EL (cell line): ENCODE results near the gene CBFA2T2.
"Not testable (repeated sequence)": the region's sequence is repeated elsewhere in the genome, so short reads cannot be mapped to it uniquely, and the experiment has no call there.

Experiments
- DNase-seq: peaks from one replicate; pipeline ENCODE4 v3.0.0-alpha.2; 2016

CBFA2T2 gene

DNA sequence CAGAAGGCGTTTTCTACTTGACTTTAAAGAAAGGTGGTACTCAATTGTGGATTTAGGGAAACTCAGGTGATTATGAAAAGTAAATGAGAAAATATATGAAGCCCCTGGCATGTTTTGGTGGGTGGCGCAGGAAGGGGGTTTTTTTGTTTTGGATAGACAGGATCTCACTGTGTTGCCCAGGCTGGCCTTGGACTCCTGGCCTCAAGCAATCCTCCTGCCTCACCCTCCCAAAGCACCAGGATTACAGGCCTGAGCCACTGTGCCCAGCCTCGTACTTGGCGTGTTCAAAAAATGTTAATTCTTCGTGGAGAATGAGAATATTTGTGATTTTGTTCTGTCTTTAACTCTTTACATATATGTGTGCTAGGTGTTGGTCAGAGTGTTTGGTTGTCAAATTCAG lies 140.1 kb downstream of the CBFA2T2 start:
- no peak for DNase-seq

DNA sequence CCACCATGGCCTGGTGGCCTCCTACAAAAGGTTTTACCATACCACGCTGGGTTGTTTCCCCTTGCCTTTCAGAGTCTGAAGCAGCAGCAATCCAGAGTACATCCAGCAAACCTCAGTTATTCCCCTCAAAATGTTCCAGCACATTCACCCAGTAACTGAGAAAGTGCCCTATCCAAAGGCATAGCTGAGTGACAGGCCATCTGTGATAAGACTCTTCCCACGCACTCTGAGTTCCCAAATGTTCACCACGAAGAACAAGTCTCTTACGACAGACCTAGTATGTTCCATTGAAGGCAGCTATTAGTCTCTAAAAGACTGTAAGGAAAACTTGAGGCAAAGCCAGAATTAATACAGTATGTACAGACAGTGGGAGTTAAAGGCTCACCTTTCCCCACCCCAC lies 140.6 kb downstream of the CBFA2T2 start:
- DNase-seq: no peak

DNA sequence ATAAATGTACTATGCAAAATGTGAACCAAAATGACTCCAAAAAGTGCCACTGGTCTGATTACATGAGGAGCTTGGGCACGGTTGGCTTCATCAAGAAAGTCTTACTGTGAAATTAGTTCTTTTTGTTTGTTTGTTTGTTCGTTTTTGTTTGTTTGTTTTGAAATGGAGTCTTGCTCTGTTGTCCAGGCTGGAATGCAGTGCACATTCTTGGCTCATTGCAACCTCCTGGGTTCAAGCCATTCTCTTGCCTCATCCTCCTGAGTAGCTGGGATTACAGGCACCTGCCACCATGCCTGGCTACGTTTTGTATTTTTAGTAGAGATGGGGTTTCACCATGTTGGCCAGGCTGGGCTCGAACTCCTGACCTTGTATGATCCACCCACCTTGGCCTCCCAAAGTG lies 142.0 kb downstream of the CBFA2T2 start:
- DNase-seq: not testable (repeated sequence)

DNA sequence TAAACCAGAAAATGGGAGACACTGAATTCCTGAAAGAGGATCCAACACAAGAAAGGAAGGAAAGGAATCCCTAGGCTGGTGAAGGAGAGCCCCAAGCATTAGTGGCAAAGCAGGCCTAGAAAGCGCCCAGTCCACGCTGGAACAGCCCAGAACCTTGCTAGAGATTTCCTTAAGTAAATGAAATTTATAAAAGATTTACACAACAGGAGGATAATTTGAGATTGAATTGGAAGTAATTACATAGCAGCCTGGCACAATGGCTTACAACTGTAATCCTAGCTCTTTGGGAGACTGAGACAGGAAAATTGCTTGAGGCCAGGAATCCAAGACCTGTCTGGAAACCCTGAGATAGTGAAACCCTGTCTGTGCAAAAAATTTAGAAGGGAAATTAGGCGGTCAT lies 145.4 kb downstream of the CBFA2T2 start:
- no peak for DNase-seq

- DNase-seq: no peak
Measured at GRCh38 chr20:33636776-33637175, 146.9 kb downstream of the CBFA2T2 start.

GRCh38 chr20:33640287-33640686 lies 150.4 kb downstream of the CBFA2T2 start:
- no peak for DNase-seq

GRCh38 chr20:33644313-33645071 lies 154.6 kb downstream of the CBFA2T2 start:
- no peak for DNase-seq

- no peak for DNase-seq
Measured at GRCh38 chr20:33645072-33645358, 155.1 kb downstream of the CBFA2T2 start.

- DNase-seq: no peak
Measured at GRCh38 chr20:33645396-33645795, 155.5 kb downstream of the CBFA2T2 start.

DNA sequence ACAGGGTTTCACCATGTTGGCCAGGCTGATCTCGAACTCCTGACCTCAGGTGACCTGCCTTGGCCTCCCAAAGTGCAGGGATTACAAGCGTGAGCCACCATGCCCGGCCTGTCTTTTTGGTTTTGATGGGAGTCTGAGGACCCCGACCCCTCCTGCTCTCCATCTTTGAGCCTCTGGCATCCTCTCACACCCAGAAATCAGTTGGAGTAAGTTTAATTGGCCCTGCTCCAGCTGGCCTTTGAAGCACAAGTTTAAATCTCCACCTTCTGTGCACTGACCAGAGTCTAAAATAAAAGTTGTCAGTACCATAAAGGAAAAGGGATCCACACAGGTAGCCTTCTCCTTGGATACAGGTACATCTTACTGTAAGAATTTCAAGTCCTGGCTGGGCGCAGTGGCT lies 156.3 kb downstream of the CBFA2T2 start:
- DNase-seq: no peak

DNA sequence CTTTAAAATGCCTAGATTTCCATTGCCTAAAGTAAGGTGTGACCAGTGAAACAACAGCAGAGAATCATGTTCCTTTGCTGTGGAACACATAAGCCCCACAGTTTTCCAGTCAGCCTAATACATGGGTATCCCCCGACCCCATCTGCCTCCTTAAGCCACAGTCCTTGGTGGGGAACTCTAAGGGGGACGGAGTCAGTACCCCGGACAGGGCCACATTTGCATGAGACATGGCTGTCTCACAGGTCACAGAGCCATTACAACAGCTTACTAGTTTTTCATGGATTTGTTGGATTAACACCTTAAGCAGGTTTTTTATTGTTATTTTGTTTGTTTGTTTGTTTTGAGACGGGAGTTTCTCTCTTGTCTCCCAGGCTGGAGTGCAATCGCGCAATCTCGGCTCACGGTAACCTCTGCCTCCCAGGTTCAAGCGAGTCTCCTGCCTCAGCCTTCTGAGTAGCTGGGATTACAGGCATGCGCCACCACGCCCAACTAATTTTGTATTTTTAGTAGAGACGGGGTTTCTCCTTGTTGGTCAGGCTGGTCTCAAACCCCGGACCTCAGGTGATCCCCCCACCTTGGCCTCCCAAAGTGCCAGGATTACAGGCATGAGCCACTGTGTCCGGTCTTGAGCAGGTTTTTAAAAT lies 157.2 kb downstream of the CBFA2T2 start:
- not testable (repeated sequence) for DNase-seq

DNA sequence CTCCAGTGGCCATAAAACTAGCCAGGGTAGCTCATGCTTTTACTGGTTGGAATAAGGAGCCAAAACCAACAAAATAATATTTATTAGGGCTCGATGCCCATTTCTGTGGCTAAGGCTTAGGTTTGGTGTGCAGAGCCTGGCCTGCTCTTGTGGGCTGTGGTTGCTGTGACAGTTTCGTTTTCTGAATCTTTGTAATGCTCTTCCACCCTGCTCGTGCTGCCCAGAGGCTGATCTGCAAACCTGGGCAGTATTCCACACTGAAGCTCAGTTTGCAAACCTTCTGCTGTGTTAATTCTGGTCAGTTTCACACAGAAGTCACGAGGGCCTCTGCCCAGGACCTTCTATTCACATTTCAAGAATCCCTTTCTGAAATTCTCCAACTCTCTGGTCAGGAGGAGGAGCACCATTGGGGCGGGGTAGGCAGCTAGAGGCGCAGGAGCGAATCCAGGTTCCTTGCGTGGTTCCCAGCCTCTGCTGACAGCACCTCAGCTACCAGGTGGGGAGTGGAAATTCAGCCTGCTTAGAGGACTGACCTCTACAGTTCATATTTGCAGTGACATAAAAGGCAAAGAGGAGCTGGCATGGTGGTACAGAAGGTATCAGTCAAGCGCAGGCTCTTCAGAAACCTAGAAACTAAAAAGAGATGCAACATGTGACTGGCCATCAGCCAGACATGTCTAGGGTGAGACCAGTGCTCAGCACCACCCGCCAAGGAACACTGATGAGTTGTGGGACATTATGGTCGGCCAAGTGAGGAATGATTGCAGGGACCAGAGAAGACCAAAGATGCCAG lies 157.9 kb downstream of the CBFA2T2 start:
- DNase-seq: peak; percentile 63

DNA sequence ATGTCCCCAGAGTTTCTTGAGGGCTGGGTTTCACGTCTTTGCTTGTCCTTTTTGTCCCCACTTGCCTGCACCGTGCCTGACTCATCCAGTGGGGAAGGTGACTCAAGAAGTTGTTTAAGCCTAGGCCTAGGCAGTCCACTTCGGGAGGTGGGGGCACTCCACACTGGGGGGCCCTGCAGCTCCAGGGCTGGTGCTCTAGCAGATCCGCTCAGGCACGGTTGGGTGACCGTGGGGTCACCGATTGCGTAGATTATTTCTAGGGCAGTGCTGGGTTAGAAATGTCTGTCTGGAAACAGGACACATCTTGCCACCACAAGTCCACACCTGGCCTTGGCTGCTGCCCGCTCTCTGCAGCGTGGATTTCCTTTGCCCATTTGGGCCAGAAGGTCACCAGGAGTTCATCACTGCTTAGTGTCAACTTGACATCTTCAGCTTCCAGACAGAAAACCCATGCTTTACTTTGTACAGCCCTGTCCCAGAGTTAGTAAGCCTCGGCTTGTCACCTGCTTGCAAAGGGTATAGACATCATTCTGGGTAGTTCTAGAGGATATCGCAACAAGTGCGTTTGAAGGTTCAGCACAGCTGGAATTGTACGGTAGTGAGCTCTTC lies 158.6 kb downstream of the CBFA2T2 start:
- DNase-seq: no peak

- no peak for DNase-seq
Measured at GRCh38 chr20:33649201-33649681, 159.3 kb downstream of the CBFA2T2 start.

DNA sequence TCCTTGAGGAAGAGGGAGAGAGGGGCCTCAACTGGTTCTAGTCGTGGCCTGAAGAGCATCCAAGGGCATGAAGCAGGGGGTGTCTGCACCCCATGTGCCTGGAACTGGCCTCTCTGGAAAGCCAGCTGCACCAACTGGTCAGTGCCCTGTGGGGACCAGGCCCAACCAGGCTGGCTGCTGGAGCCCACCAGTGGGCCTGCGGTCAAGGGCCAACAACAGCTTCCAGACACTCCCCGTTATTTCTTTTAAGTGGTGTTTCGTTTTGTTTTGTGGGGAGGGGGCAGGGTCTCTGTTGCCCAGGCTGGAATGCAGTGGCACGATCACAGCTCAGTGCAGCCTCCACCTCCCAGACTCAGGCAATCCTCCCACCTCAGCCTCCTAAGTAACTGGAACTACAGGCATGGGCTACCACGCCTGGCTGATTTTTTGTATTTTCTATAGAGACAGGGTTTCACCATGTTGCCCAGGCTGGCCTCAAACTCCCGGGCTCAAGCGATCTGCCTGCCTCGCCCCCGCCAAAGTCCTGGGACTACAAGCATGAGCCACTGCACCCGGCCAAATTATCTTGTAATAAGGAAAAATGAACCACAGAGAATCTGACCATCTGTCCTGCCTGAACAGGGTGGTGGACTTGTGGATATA lies 160.3 kb downstream of the CBFA2T2 start:
- DNase-seq: no peak

DNA sequence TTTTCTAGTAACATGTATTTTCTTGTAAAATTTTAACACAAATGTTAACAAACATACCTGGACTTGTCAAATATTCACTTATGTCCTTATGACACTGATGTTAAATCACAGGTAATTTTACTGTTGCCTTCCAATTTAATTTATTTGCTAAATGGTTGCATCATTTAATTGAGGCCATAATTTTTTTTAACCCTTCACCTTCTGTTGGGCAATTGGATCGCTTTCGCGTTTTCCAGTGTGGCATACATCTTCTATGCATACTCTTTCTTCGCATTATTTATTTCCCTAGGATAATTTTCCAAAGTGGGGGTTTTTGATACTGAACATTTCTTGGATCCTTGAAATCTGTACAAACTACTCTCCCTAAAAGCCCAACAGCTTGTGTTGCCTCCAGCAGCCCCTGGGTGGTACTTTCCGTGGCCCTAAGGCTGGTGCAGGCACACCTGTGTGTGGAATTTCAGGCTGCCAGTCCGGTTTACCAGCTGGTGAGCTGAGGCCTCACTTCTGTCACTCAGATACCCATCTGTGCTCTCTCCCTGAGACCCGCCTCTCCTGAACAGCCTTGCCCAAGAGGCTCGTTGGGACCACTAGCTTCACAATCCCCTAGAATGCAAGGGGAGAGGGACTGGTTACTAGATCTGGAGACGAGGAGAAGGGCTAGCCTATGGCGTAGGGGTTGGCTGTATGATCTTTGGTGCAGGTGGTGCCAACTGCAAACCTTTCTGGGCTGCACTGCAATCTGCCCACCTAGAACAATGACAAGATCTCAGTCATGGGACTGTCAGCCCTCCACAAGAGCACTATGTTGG lies 161.1 kb downstream of the CBFA2T2 start:
- DNase-seq: no peak

GRCh38 chr20:33651562-33652048 lies 161.7 kb downstream of the CBFA2T2 start:
- no peak for DNase-seq

GRCh38 chr20:33653218-33653899 lies 163.5 kb downstream of the CBFA2T2 start:
- peak; percentile 71 for DNase-seq

- DNase-seq: no peak
Measured at GRCh38 chr20:33653900-33654596, 164.2 kb downstream of the CBFA2T2 start.

GRCh38 chr20:33654680-33655161 lies 164.8 kb downstream of the CBFA2T2 start:
- no peak for DNase-seq
